CMK (cell line): ENCODE results near the gene ARCN1.

Source experiments
- DNase-seq: peaks from one replicate; pipeline ENCODE4 v3.0.0-alpha.2; 2010; ENCODE audit warnings: low read depth

ARCN1 gene

GRCh38 chr11:118621784-118622375, 49.7 kb downstream of the ARCN1 start:
- DNase-seq = no peak

- no peak for DNase-seq
Observed at GRCh38 chr11:118622376-118623268, 50.4 kb downstream of the ARCN1 start.

GRCh38 chr11:118623269-118623655, 51.1 kb downstream of the ARCN1 start:
- no peak for DNase-seq

- DNase-seq = no peak
Observed at GRCh38 chr11:118625036-118625690, 53.0 kb downstream of the ARCN1 start.

GRCh38 chr11:118625976-118626375, 53.8 kb downstream of the ARCN1 start:
- no peak for DNase-seq

GRCh38 chr11:118627566-118627965, 55.4 kb downstream of the ARCN1 start:
- no peak for DNase-seq

GRCh38 chr11:118628031-118628430, 55.8 kb downstream of the ARCN1 start:
- DNase-seq = no peak

GRCh38 chr11:118628432-118628831, 56.2 kb downstream of the ARCN1 start:
- DNase-seq = no peak

- DNase-seq = no peak
Observed at GRCh38 chr11:118628861-118629549, 56.8 kb downstream of the ARCN1 start.

GRCh38 chr11:118629761-118630661, 57.8 kb downstream of the ARCN1 start:
- no peak for DNase-seq

- no peak for DNase-seq
Observed at GRCh38 chr11:118631142-118631909, 59.1 kb downstream of the ARCN1 start.

- DNase-seq = no peak
Observed at GRCh38 chr11:118632577-118633318, 60.5 kb downstream of the ARCN1 start.

- DNase-seq = no peak
Observed at GRCh38 chr11:118633319-118633690, 61.1 kb downstream of the ARCN1 start.

- DNase-seq = no peak
Observed at GRCh38 chr11:118633979-118634378, 61.8 kb downstream of the ARCN1 start.

- no peak for DNase-seq
Observed at GRCh38 chr11:118634431-118635236, 62.4 kb downstream of the ARCN1 start.

- no peak for DNase-seq
Observed at GRCh38 chr11:118635237-118635591, 63.0 kb downstream of the ARCN1 start.

GRCh38 chr11:118635642-118636041, 63.4 kb downstream of the ARCN1 start:
- DNase-seq = no peak

- DNase-seq = no peak
Observed at GRCh38 chr11:118636569-118637290, 64.5 kb downstream of the ARCN1 start.
